Activated T-helper 2 cell treated with anti-CD3 and anti-CD28 coated beads, Interferon-gamma antibody, Interleukin-2, Interleukin-4, amounts not matched to agents 10 μg/mL and 5 μg/mL and 100 μg/mL, durations not matched to agents 14 hours and 24 hours and 36 hours (primary cell): Measurements from ENCODE around the gene NAA25. TPM values are rescaled to one million over a fixed set of nuclear protein-coding genes. Genes with fewer than 3 reads are reported as not detected.
A peak's percentile ranks its signal among the peaks of the same experiment; 100 is the strongest.

Experiments
- DNase-seq: peaks from one replicate; pipeline ENCODE4 v3.0.0; 2021; ENCODE audit warnings: low spot score
- H3K27ac Mint-ChIP-seq: one replicate; pipeline ENCODE4 v1.8.0; 2021; ENCODE audit warnings: mixed read lengths
- H3K27me3 Mint-ChIP-seq: one replicate; pipeline ENCODE4 v1.8.0; 2021; ENCODE audit warnings: low read depth, mixed read lengths
- H3K36me3 Mint-ChIP-seq: one replicate; pipeline ENCODE4 v1.8.0; 2021; ENCODE audit warnings: low read depth, mixed read lengths
- H3K4me1 Mint-ChIP-seq: one replicate; pipeline ENCODE4 v1.8.0; 2021; ENCODE audit warnings: low read depth, mixed read lengths
- H3K4me3 Mint-ChIP-seq: one replicate; pipeline ENCODE4 v1.8.0; 2021; ENCODE audit warnings: low read depth, mild to moderate bottlenecking, moderate library complexity, mixed read lengths
- H3K9me3 Mint-ChIP-seq: one replicate; pipeline ENCODE4 v1.8.0; 2021; ENCODE audit warnings: mixed read lengths
- intact Hi-C: fragments of 100-400 bp; cut with micrococcal nuclease; formaldehyde crosslinking; loops from one replicate; pipeline ENCODE4 v1.15.1; 2023
- total RNA-seq: library from RNA; stranded (reverse); gene quantifications from 2 replicates; pipeline ENCODE4 v1.2.3, GENCODE V29; 2022

The NAA25 gene
- total RNA-seq, 1 donor from 2014 or later = 48.7 TPM

DNA sequence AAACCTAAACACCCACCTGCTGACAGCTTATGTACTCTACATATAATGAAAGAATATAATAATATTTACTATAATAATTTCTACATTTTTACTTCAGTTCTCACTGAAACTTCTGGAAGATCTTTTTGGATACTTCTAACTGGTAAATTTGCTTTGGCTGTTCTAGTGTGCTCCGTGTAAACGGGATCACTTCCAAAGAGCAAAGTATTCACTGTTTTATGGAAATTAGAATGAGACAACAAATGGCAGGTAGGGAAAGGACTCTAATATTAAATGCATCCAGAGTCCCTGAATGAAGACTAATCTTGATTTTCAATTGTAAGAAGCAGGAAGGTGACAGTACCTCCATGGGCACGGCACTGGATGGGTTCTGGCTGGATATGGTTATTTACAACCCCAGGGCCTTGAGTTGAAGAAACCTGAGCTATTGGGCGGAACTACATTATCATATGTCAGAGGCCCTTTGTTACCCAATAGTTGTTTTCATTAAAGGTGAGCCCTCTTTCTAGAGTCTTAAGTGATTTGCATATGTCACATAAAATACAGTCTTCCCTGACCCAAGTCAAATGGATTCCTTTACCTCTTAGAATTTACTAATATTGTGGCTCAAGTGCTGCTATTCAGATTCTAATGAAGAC, 84.7 kb downstream of the NAA25 start:
- H3K4me3 Mint-ChIP-seq = no peak overlapping the region
- no peaks in the 10 kb centered on the region for H3K9me3 Mint-ChIP-seq
- no peak for DNase-seq
- peaks cover 69% of the 10 kb centered on the region for H3K36me3 Mint-ChIP-seq
- intact Hi-C loops = no loop called here
- H3K4me1 Mint-ChIP-seq = peaks cover 21% of the 10 kb centered on the region
- no peak overlapping the region for H3K27ac Mint-ChIP-seq
- no peaks in the 10 kb centered on the region for H3K27me3 Mint-ChIP-seq

DNA sequence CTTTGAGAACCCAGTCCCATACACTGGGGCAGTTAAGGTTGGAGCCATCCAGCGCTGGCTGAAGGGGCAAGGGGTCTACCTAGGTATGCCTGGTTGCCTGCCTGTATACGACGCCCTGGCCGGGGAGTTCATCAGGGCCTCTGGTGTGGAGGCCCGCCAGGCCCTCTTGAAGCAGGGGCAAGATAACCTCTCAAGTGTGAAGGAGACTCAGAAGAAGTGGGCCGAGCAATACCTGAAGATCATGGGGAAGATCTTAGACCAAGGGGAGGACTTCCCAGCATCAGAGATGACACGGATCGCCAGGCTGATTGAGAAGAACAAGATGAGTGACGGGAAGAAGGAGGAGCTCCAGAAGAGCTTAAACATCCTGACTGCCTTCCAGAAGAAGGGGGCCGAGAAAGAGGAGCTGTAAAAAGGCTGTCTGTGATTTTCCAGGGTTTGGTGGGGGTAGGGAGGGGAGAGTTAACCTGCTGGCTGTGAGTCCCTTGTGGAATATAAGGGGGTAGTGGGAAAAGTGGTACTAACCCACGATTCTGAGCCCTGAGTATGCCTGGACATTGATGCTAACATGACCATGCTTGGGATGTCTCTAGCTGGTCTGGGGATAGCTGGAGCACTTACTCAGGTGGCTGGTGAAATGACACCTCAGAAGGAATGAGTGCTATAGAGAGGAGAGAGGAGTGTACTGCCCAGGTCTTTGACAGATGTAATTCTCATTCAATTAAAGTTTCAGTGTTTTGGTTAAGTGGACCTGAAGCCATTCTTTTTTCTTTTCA, 86.2 kb downstream of the NAA25 start:
- Mint-ChIP-seq H3K9me3 (no peaks in the 10 kb centered on the region), H3K4me1 (peaks cover 22% of the 10 kb centered on the region), H3K27ac (peak overlapping the region; percentile 60), H3K4me3 (no peak overlapping the region), H3K27me3 (no peaks in the 10 kb centered on the region), H3K36me3 (peaks cover 68% of the 10 kb centered on the region)
- intact Hi-C loops = no loop called here
- DNase-seq = no peak

DNA sequence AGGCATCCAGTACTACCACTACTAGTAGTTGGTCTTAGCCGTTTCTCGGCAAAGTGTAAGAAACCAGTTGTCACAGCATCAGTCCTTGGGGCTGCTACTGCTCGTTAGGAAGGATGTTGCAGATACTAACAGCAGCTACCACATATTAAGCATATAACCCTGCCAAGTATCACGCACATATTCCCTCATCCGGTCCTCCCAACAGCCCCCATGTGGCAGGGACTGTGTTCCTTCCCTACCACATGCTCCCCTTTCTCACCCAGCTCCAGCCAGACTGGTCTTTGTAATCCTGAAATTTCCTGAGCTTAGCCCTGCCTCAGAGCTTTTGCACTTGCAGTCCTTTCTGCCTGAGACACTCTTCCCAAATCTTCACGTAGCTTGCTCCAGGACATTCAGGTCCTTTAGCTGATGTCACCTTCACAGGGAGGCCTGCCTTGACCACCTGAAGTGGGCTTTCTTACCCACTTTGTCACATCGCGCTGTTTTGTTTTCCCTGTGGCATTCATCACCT, 87.6 kb downstream of the NAA25 start:
- H3K27me3 Mint-ChIP-seq = no peaks in the 10 kb centered on the region
- peaks cover 3% of the 10 kb centered on the region for H3K9me3 Mint-ChIP-seq
- no peak for DNase-seq
- intact Hi-C loops = no loop called here
- peaks cover 75% of the 10 kb centered on the region for H3K36me3 Mint-ChIP-seq
- no peak overlapping the region for H3K4me3 Mint-ChIP-seq
- peaks cover 23% of the 10 kb centered on the region for H3K4me1 Mint-ChIP-seq
- peak overlapping the region; percentile 53 for H3K27ac Mint-ChIP-seq

DNA sequence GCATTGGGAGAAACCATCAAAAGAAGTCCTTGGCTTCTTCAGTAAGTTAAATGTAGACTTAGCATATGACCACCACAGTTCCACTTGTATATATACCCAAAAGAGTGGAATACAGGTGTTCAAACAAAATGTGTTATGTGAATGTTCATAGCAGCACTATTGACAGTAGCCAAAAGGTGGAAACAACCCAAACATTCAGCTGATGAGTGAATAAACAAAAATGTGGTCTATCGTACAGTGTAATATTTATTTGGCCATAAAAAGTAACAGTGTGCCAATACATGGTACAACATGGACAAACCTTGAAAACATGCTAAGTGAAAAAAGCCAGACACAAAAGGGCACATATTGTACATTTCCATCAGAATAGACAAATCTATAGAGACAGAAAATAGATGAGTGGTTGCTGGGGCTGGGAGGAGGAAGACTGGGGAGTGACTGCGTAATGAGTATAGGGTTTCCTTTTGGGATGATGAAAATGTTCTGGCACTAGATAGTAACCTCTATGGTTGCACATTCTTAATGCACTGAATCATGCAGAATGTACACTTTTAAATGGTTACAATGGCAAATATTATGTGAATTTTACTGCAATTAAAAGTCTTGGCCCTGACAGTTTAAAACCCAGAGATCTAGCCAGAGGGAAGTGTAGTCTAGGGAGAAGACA, 89.9 kb downstream of the NAA25 start:
- Mint-ChIP-seq H3K9me3 (peaks cover 6% of the 10 kb centered on the region), H3K4me1 (peaks cover 30% of the 10 kb centered on the region), H3K36me3 (peaks cover 75% of the 10 kb centered on the region), H3K4me3 (no peak overlapping the region), H3K27ac (peak overlapping the region; percentile 30), H3K27me3 (no peaks in the 10 kb centered on the region)
- no peak for DNase-seq
- intact Hi-C loops = loop anchor here (10.0 kb wide), 1 partner anchor 174 kb away; the partner anchor contains the start of gene MAPKAPK5

DNA sequence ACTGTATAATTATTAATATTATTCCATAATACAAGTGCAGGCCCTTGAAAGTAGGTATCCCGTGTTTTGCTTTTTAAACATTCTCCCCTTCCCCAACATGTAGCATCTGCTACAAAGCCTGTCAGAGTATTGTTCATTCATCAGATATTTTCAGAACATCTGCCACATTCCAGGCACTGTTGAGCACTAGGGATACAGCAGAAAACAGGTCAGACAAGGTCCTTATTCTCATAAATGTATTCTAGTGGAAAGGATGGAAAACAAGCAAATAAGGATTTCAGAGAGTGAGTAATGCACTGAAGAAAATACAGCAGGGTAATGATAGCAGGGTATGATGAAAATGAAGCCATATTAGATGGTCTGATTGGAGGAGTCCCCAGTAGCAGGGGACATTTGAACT, 91.5 kb downstream of the NAA25 start:
- intact Hi-C loops = loop anchor here (10.0 kb wide), 1 partner anchor 172 kb away; the partner anchor contains the start of gene MAPKAPK5
- Mint-ChIP-seq H3K4me1 (peaks cover 26% of the 10 kb centered on the region), H3K4me3 (no peak overlapping the region), H3K27me3 (no peaks in the 10 kb centered on the region), H3K27ac (no peak overlapping the region), H3K9me3 (peaks cover 6% of the 10 kb centered on the region), H3K36me3 (peaks cover 64% of the 10 kb centered on the region)
- no peak for DNase-seq

DNA sequence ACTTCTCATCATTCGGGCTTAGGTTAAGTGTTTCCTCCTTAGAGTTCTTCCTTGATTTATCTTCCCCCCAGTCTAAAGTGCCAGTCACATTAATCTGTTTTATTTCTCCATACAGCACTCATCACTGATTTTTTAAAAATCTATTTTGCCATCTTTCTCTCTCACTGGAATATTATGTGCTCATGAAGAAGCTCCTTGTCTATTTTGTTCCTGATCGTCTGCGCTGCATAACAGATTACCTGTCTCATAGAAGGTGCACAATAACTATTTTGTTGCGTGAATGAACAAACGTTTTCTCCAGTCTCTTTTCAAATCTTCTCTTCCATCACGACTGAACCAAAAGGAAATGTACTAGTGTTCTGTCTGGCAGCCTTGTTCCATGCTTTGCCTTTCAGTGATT, 92.6 kb downstream of the NAA25 start:
- intact Hi-C loops = loop anchor here (2.0 to 10.0 kb wide), 2 partner anchors 65 to 171 kb away; partner anchors contain the start of gene MAPKAPK5
- Mint-ChIP-seq H3K4me3 (peak overlapping the region; percentile 5), H3K4me1 (peaks cover 35% of the 10 kb centered on the region), H3K27me3 (no peaks in the 10 kb centered on the region), H3K36me3 (peaks cover 65% of the 10 kb centered on the region), H3K9me3 (peaks cover 6% of the 10 kb centered on the region), H3K27ac (peak overlapping the region; percentile 35)
- no peak for DNase-seq

DNA sequence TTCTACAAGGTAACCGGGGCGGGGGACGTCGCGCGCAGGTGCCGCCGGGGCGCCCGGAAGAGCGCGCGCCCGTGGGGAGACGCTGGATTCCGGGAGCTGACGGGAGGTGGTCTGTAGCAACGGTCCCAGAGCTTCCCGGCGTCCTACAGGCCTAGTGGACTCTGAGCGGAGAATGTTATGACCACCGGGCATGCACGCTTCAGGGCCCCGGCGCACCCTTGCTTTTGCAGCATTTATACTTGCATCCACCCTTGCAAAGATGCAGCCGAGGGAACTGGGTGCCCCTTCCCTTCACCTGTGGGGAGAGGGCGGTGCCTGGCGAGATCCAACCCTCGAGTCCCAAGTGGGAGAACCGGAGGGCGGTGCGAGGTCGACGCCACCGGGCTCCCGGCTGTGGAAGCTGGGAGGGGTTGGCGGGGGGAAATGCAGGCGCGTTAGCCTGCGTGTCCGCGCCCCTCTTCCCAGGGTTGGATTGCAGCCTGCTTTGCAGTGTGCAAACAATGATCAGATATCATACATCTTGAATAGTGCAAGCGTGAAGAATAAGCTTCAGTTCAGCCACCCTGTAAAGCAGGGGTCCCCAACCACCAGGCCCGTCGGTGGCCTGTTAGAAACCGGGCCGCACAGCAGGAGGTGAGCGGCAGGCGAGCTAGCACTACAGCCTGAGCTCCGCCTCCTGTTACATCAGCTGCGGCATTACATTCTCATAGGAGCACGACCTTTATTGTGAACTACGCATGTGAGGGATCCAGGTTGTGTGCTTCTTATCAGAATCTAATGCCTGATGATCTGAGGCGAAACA, 94.8 kb downstream of the NAA25 start:
- peaks cover 52% of the 10 kb centered on the region for H3K36me3 Mint-ChIP-seq
- peak overlapping the region; percentile 94 for H3K4me3 Mint-ChIP-seq
- peak; percentile 67 for DNase-seq
- peaks cover 6% of the 10 kb centered on the region for H3K9me3 Mint-ChIP-seq
- intact Hi-C loops = loop anchor here (1.0 to 10.0 kb wide), 9 partner anchors 13 to 393 kb away; partner anchors contain the start of genes HECTD4, MAPKAPK5, NAA25 and RPL6
- H3K4me1 Mint-ChIP-seq = peaks cover 41% of the 10 kb centered on the region
- peak overlapping the region; percentile 86 for H3K27ac Mint-ChIP-seq
- no peaks in the 10 kb centered on the region for H3K27me3 Mint-ChIP-seq

DNA sequence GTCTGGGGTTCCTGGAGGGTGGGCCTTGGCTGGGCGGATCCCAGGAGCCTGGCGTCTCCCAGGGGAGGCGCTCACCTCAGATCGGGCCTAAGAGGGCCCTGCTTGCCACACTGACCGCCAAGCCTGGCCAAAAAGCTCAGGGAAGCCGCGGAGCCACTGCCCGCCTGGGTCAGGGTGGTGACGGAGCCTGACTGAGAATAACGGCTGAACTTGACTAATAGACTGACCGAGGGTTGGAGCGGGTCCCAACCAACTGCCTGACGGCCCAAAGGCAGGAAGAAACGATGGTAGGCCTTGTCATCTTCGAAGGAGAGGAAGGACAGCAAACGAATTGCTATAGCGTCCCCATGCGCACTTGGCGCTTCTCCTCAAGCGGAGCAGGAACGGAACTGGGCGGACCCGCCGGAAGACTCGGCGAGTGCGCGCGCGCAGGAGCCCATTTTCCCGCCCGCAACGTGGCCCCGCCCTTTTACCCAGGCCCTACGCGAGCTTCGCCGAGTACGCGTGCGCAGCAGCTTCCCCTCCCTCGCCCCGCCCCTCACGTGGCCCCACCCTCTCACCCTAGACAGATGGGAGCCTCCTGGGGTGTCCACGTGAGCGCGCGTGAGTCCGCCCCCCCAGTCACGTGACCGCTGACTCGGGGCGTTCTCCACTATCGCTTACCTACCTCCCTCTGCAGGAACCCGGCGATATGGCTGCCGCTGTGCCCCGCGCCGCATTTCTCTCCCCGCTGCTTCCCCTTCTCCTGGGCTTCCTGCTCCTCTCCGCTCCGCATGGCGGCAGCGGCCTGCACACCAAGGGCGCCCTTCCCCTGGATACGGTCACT, 95.6 kb downstream of the NAA25 start, which contains the start of the genes ERP29 and TMEM116:
ERP29 (plus strand) TSS at position 652 of the 826 bp plus-strand sequence; CDS start at position 692, 40 bp downstream.
TMEM116 (minus strand) TSS at position 391 of the 826 bp plus-strand sequence. CDS start 7,895 bp downstream, outside the sequence.
- Mint-ChIP-seq H3K36me3 (peaks cover 45% of the 10 kb centered on the region), H3K27ac (peak within 1 kb of the TSS; percentile 94), H3K27me3 (no peaks in the 10 kb centered on the region), H3K4me1 (peaks cover 40% of the 10 kb centered on the region), H3K9me3 (peaks cover 6% of the 10 kb centered on the region), H3K4me3 (peak within 1 kb of the TSS; percentile 94)
- DNase-seq = peak; percentile 98
- intact Hi-C loops = loop anchor here (1.0 to 10.0 kb wide), 7 partner anchors 12 to 394 kb away; partner anchors contain the start of genes HECTD4, MAPKAPK5, NAA25 and RPL6

DNA sequence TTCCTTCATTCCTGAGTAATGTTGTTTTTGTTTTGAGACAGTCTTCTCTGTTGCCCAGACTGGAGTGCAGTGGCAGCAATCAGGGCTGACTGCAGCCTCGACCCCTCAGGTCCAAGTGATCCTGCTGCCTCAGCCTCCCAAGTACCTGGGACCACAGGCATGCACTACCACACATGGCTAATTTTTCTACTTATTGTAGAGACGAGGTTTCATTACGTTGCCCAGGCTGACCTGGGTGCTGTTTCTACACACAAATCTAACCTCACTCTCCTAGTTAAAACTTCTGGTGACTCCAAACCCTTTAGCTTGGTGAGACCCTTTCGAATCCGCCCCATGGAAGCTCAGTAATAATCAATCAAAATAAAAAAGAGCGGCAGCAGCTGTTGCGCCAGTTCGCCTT, 96.9 kb downstream of the NAA25 start:
- Mint-ChIP-seq H3K36me3 (peaks cover 38% of the 10 kb centered on the region), H3K4me1 (peaks cover 41% of the 10 kb centered on the region), H3K27me3 (no peaks in the 10 kb centered on the region), H3K4me3 (peak overlapping the region; percentile 94), H3K9me3 (peaks cover 6% of the 10 kb centered on the region), H3K27ac (peak overlapping the region; percentile 94)
- intact Hi-C loops = loop anchor here (2.0 to 10.0 kb wide), 6 partner anchors 66 to 396 kb away; partner anchors contain the start of genes HECTD4, MAPKAPK5, NAA25 and RPL6
- no peak for DNase-seq

DNA sequence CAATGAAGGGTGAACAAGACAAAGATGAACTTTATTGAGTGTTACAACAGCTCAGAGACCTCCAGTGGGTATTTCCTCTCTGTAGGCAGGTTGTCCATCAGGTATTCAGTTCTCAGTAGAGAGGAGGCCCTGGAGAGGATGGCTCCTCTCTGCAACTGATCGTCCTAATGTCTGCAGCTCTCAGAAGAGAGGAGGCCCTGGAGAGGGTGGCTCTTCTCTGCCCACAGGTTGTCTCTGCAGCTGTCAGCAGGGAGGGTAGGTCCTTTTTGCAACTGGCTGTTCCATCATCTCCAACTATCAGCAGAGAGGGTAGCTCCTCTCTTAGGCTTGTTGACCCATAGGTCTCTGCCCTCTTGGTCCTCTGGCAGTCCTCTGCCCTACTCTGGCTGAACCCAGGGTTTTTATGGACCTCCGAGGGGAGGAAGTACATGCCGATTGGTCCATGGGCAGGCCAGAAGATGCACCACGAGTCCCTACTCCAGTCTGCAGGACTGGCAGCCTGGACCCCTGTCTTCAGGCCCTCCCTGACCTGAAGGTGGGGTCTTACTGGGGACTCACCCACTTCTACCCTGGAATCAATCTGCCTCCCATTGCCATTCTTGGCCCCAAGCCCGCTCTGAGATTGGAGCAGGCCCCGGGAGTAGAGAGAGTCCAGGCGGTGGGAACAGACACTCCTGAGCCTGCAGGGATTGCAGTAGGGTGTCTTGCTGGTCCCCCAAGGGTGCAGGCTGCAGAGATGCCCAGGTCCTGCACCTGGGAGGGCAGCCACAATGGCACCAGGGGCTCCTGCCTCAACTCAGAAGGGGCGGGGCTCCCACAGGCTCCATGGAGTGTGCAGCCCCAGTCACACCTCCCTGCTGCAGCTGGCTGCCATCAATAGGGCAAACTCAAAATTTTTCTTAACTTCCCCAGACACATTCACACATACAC, 97.9 kb downstream of the NAA25 start:
- Mint-ChIP-seq H3K9me3 (peaks cover under 1% of the 10 kb centered on the region), H3K36me3 (peaks cover 28% of the 10 kb centered on the region), H3K27me3 (no peaks in the 10 kb centered on the region), H3K4me3 (peak overlapping the region; percentile 94), H3K27ac (no peak overlapping the region), H3K4me1 (peaks cover 45% of the 10 kb centered on the region)
- intact Hi-C loops = loop anchor here (5.0 to 10.0 kb wide), 4 partner anchors 67 to 397 kb away; partner anchors contain the start of genes HECTD4, MAPKAPK5 and RPL6
- DNase-seq = no peak
